OCI-LY1 (cell line): Measurements from ENCODE around the gene STUM.

Source experiments
- H2AFZ ChIP-seq: fragments of 200-600 bp; sonication (generic), shearing (Covaris generic); 2 replicates; pipeline ENCODE4 v1.6.0; 2014; ENCODE audit warnings: antibody characterized with exemption, mild to moderate bottlenecking, low read length
- H3F3A ChIP-seq: fragments of 200-600 bp; sonication (generic), shearing (Covaris generic); 2 replicates; pipeline ENCODE4 v1.6.0; 2014; ENCODE audit warnings: mild to moderate bottlenecking, antibody characterized with exemption, low read length, moderate library complexity; ENCODE audit not compliant: insufficient read depth
- H3K27ac ChIP-seq: fragments of 200-600 bp; sonication (generic); 2 replicates; pipeline ENCODE4 v1.5.1; 2014; ENCODE audit warnings: low read length, mixed run types, mild to moderate bottlenecking, low read depth; ENCODE audit not compliant: poor library complexity, severe bottlenecking
- H3K27me3 ChIP-seq: fragments of 200-600 bp; sonication (generic); 2 replicates; pipeline ENCODE4 v1.6.0; 2014; ENCODE audit warnings: antibody characterized with exemption, mild to moderate bottlenecking, low read length, moderate library complexity; ENCODE audit not compliant: insufficient read depth
- H3K36me3 ChIP-seq: fragments of 200-600 bp; sonication (generic); 2 replicates; pipeline ENCODE4 v1.6.1; 2014; ENCODE audit warnings: mild to moderate bottlenecking, antibody characterized with exemption, low read length, moderate library complexity, mixed read lengths; ENCODE audit not compliant: insufficient read depth
- H3K4me1 ChIP-seq: fragments of 200-600 bp; sonication (generic); 2 replicates; pipeline ENCODE4 v1.5.1; 2014; ENCODE audit warnings: mild to moderate bottlenecking, low read length, moderate library complexity; ENCODE audit not compliant: insufficient read depth, severe bottlenecking
- H3K4me2 ChIP-seq: fragments of 200-600 bp; sonication (generic), shearing (Covaris generic); 2 replicates; pipeline ENCODE4 v1.6.1; 2014; ENCODE audit warnings: low read length
- H3K4me3 ChIP-seq: fragments of 200-600 bp; sonication (generic); 2 replicates; pipeline ENCODE4 v1.5.1; 2014; ENCODE audit warnings: low read length, low read depth, mild to moderate bottlenecking, mixed read lengths; ENCODE audit not compliant: poor library complexity, severe bottlenecking
- H3K79me2 ChIP-seq: fragments of 200-600 bp; shearing (Covaris generic); 2 replicates; pipeline ENCODE4 v1.6.1; 2016; ENCODE audit warnings: mixed run types, low read length, mixed read lengths; ENCODE audit not compliant: insufficient read depth
- H3K9ac ChIP-seq: fragments of 200-600 bp; sonication (generic), shearing (Covaris generic); 2 replicates; pipeline ENCODE4 v1.6.1; 2014; ENCODE audit warnings: mild to moderate bottlenecking, low read length, mixed read lengths
- H3K9me2 ChIP-seq: fragments of 200-600 bp; sonication (generic), shearing (Covaris generic); 2 replicates; pipeline ENCODE4 v1.6.1; 2014; ENCODE audit warnings: low read depth, mild to moderate bottlenecking, low read length, mixed read lengths
- H3K9me3 ChIP-seq: fragments of 200-600 bp; shearing (Covaris generic); 2 replicates; pipeline ENCODE4 v1.6.1; 2014; ENCODE audit warnings: low read length, mixed read lengths
- H4K20me1 ChIP-seq: fragments of 200-600 bp; sonication (generic), shearing (Covaris generic); 2 replicates; pipeline ENCODE4 v1.6.0; 2016; ENCODE audit warnings: mild to moderate bottlenecking, low read length; ENCODE audit not compliant: insufficient read depth
- CTCF ChIP-seq: fragments of 200-600 bp; sonication (generic), shearing (Covaris generic); IDR thresholded peaks from 2 replicates; pipeline ENCODE4 v1.5.1; 2017; ENCODE audit warnings: mild to moderate bottlenecking, antibody characterized with exemption, low read length, moderate library complexity, mixed read lengths
- EZH2 ChIP-seq: fragments of 200-600 bp; sonication (generic), shearing (Covaris generic); IDR thresholded peaks from 2 replicates; pipeline ENCODE4 v1.8.0; 2017; ENCODE audit warnings: borderline replicate concordance, mixed run types, mild to moderate bottlenecking, antibody characterized with exemption, low read length, moderate library complexity, mixed read lengths

Gene STUM

GRCh38 chr1:226574044-226574443, 25.5 kb downstream of the STUM start:
- Histone ChIP-seq H4K20me1 (no peaks in the 10 kb centered on the region), H2AFZ (no peak overlapping the region), H3F3A (no peaks in the 10 kb centered on the region), H3K27ac (no peak overlapping the region), H3K4me3 (no peak overlapping the region), H3K79me2 (no peaks in the 10 kb centered on the region), H3K9me3 (no peaks in the 10 kb centered on the region), H3K9me2 (no peaks in the 10 kb centered on the region), H3K4me1 (peaks cover 10% of the 10 kb centered on the region), H3K36me3 (no peaks in the 10 kb centered on the region), H3K9ac (no peak overlapping the region), H3K27me3 (peaks cover 4% of the 10 kb centered on the region; the same call in 1 of the 2 replicates), H3K4me2 (no peak overlapping the region)
- TF ChIP-seq EZH2 (no peak), CTCF (no peak)

DNA sequence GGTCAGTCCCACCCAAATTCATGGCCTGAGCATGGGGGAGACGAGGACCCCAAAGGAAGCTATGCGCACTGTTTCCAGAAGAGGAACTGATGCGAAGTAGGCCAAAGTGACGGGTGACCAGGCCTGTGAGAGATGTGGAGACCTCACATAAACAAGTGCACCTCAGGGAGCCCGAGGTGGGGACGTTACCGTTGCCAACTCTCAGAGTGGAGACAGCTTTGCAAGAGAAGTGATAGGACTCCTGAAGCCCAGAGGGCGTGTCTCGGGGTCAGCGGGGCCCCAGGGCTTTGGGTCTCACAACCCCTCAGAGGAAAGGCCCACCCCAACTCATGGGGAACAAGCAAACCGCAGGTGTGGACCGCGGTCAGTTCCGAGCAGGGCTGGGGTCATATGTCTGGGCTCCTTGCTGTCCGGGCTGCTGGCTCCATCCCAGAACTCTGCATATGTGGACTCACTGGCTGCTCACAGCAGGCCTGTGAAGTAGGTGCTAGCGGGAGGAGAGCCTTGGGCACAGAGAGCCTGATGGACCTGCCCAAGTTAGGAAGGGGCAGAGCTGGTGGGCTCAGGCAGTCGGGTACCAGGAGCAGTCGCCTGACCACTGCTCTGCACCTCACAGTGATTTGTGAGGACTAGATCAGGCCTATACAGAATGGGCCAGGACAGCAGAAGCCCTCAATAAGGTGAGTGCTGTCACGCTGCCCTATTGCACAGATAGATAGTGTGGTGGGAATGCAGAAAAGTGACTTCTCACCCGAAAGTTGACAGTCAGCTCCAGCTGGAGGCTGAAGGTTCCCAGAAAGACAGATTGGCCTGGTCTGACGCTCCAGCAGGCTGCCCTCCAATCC, 26.2 kb downstream of the STUM start:
- Histone ChIP-seq H4K20me1 (no peaks in the 10 kb centered on the region), H3F3A (no peaks in the 10 kb centered on the region), H3K4me2 (no peak overlapping the region), H3K27me3 (no peaks in the 10 kb centered on the region; the same call in 1 of the 2 replicates), H3K4me3 (no peak overlapping the region), H3K4me1 (peaks cover 10% of the 10 kb centered on the region), H2AFZ (no peak overlapping the region), H3K9me2 (no peaks in the 10 kb centered on the region), H3K27ac (no peak overlapping the region), H3K79me2 (no peaks in the 10 kb centered on the region), H3K9me3 (no peaks in the 10 kb centered on the region), H3K9ac (no peak overlapping the region), H3K36me3 (no peaks in the 10 kb centered on the region)
- TF ChIP-seq EZH2 (no peak), CTCF (no peak)

DNA sequence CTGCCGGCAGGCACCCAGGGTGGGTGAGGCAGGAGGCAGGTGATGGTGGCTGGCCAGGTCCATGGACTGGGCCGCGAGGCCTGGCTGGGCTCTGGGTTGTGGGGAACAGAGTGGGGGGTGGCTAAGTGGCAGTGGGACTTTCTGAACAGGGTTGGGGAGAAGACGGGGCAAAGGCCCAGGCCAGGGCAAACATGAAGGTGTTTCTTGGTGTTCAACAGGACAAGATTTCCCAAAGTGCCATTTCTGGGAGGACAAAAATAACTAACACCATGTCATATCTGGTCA, 26.8 kb downstream of the STUM start:
- H3F3A ChIP-seq: no peaks in the 10 kb centered on the region
- no peak overlapping the region for H2AFZ ChIP-seq
- H3K4me1 ChIP-seq: peaks cover 10% of the 10 kb centered on the region
- no peaks in the 10 kb centered on the region for H3K79me2 ChIP-seq
- H3K36me3 ChIP-seq: no peaks in the 10 kb centered on the region
- H3K4me3 ChIP-seq: no peak overlapping the region
- H3K27ac ChIP-seq: no peak overlapping the region
- H3K9ac ChIP-seq: no peak overlapping the region
- no peaks in the 10 kb centered on the region for H3K9me3 ChIP-seq
- no peak overlapping the region for H3K4me2 ChIP-seq
- no peaks in the 10 kb centered on the region for H3K9me2 ChIP-seq
- TF ChIP-seq CTCF: no peak
- no peak for TF ChIP-seq EZH2
- no peaks in the 10 kb centered on the region for H4K20me1 ChIP-seq
- no peaks in the 10 kb centered on the region; the same call in 1 of the 2 replicates for H3K27me3 ChIP-seq
